HepG2 (cell line): ENCODE measurements around the gene IGF2BP1. TPM values are rescaled to one million over a fixed set of nuclear protein-coding genes. Genes with fewer than 3 reads are reported as not detected.

ENCODE experiments used
- ATF7-NPFF ChIP-seq: sonication (generic); formaldehyde crosslinking; IDR thresholded peaks from 2 replicates; pipeline ENCODE4 v1.8.1; 2023; ENCODE audit warnings: mild to moderate bottlenecking, low read depth, missing genetic modification reagents, moderate library complexity
- GMEB2 ChIP-seq: IDR thresholded peaks from 2 replicates; pipeline ENCODE4 v1.6.1; 2016; ENCODE audit warnings: missing biosample characterization, missing genetic modification reagents, low read depth
- GTF2F1 ChIP-seq: fragments of 150-350 bp; IDR thresholded peaks from 2 replicates; pipeline ENCODE4 v1.6.1; 2014; ENCODE audit warnings: low read length
- HINFP ChIP-seq: sonication (generic); formaldehyde crosslinking; IDR thresholded peaks from 2 replicates; pipeline ENCODE4 v1.4.0; 2020; ENCODE audit warnings: low read depth, mild to moderate bottlenecking, missing genetic modification reagents
- JUNB ChIP-seq: sonication (generic); formaldehyde crosslinking; IDR thresholded peaks from 2 replicates; pipeline ENCODE4 v1.8.0; 2022; ENCODE audit warnings: missing genetic modification reagents, mild to moderate bottlenecking, borderline replicate concordance
- RBM39 ChIP-seq: fragments of 200-400 bp; formaldehyde crosslinking; IDR thresholded peaks from one replicate; pipeline ENCODE4 v1.6.1; 2018; ENCODE audit warnings: antibody characterized with exemption, mild to moderate bottlenecking, low read depth, low read length; ENCODE audit not compliant: poor library complexity, severe bottlenecking
- ZBTB34 ChIP-seq: sonication (generic); formaldehyde crosslinking; IDR thresholded peaks from 2 replicates; pipeline ENCODE4 v1.8.0; 2022; ENCODE audit warnings: mild to moderate bottlenecking, missing genetic modification reagents
- ZNF234 ChIP-seq: sonication (generic); formaldehyde crosslinking; conservative IDR thresholded peaks from 2 replicates; pipeline ENCODE4 v1.5.1; 2020; ENCODE audit warnings: mild to moderate bottlenecking, missing genetic modification reagents
- ZNF496 ChIP-seq: sonication (generic); formaldehyde crosslinking; IDR thresholded peaks from 2 replicates; pipeline ENCODE4 v1.8.1; 2023; ENCODE audit warnings: mild to moderate bottlenecking, moderate library complexity, missing genetic modification reagents; ENCODE audit not compliant: insufficient replicate concordance
- ZNF598 ChIP-seq: sonication (generic); formaldehyde crosslinking; IDR thresholded peaks from 2 replicates; pipeline ENCODE4 v1.5.1; 2020; ENCODE audit warnings: mild to moderate bottlenecking, missing genetic modification reagents, borderline replicate concordance
- ZNF609 ChIP-seq: sonication (generic); formaldehyde crosslinking; IDR thresholded peaks from 2 replicates; pipeline ENCODE4 v1.4.0; 2020; ENCODE audit warnings: mild to moderate bottlenecking, missing genetic modification reagents, borderline replicate concordance
- ZNF710 ChIP-seq: sonication (generic); formaldehyde crosslinking; IDR thresholded peaks from 2 replicates; pipeline ENCODE4 v1.5.0; 2020; ENCODE audit warnings: mild to moderate bottlenecking, missing genetic modification reagents, borderline replicate concordance
- polyA plus RNA-seq, 8 experiments: library from polyadenylated mRNA; depleted of rRNA in 3 of 8; stranded (reverse) in 7 of 8; unstranded in 1 of 8; fragments of >200 nt; fragmentation: Illumina TruSeq in 4 of 8; extraction: Trizol in 4 of 8; gene quantifications; 2 replicates each; pipeline versions ENCODE4 v1.2.1 to v1.2.3, GENCODE V29; 2011 to 2016; ENCODE audit warnings: low read depth in 4 of 8, missing spikeins in 1 of 8, mixed read lengths in 1 of 8; ENCODE audit not compliant: insufficient read depth in 1 of 8
- total RNA-seq, 5 experiments: library from RNA; depleted of rRNA; stranded (reverse); fragments of >200 nt; fragmentation: Illumina TruSeq; extraction: Trizol; gene quantifications; 2 replicates each; pipeline ENCODE4 v1.2.3, GENCODE V29; 2016; ENCODE audit warnings: low read depth in 1 of 5

IGF2BP1 gene
- total and polyA plus RNA-seq, 2 of the 13 experiments (the other 11 are each of a cell fraction or from before 2014, with no cell fraction given): 29.7 to 75.1 TPM

GRCh38 chr17:48995974-48996721, 1.0 kb upstream of the IGF2BP1 start (continued):
- TF ChIP-seq GMEB2 (CRISPR knock-in tag) (no peak; the same call in 1 of the 2 replicates), GTF2F1 (no peak), JUNB (CRISPR knock-in tag) (no peak), ZNF609 (CRISPR knock-in tag) (peak; percentile 86), ZBTB34 (CRISPR knock-in tag) (peak; percentile 88), ZNF496 (no peak), ATF7-NPFF (CRISPR knock-in tag) (peak; percentile 80; the same call in 1 of the 2 replicates), RBM39 (peak; percentile 18), ZNF234 (peak; percentile 94), HINFP (CRISPR knock-in tag) (peak; percentile 33; the same call in 1 of the 2 replicates), ZNF710 (CRISPR knock-in tag) (peak; percentile 85), ZNF598 (CRISPR knock-in tag) (peak; percentile 67; the same call in 1 of the 2 replicates)
